HG03060 (cell line): ENCODE data around the gene FBXW4.

Source experiments
- ATAC-seq: cut with Tn5 transposase; IDR thresholded peaks from one replicate; pipeline ENCODE4 v1.9.1; 2021; ENCODE audit warnings: low read depth, moderate number of reproducible peaks; ENCODE audit not compliant: unreplicated experiment

FBXW4 gene, protein sequence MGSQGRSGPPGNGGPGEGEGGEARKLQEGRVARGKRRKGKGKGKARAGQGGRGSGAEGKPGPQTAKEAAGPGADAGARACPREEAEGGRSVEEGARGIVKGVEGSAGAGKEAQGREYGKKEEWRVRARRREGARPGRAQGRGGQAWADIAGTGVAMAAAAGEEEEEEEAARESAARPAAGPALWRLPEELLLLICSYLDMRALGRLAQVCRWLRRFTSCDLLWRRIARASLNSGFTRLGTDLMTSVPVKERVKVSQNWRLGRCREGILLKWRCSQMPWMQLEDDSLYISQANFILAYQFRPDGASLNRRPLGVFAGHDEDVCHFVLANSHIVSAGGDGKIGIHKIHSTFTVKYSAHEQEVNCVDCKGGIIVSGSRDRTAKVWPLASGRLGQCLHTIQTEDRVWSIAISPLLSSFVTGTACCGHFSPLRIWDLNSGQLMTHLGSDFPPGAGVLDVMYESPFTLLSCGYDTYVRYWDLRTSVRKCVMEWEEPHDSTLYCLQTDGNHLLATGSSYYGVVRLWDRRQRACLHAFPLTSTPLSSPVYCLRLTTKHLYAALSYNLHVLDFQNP

GRCh38 chr10:101694674-101695403 lies at the start of gene FBXW4:
FBXW4 (minus strand) TSS chr10:101695170; CDS start chr10:101695105, 65 bp downstream.
- ATAC-seq = no peak

GRCh38 chr10:101744267-101744666 lies 49.3 kb upstream of the FBXW4 start:
- no peak for ATAC-seq

- no peak for ATAC-seq
Measured at GRCh38 chr10:101741938-101742337, 47.0 kb upstream of the FBXW4 start.

GRCh38 chr10:101736666-101737065 lies 41.7 kb upstream of the FBXW4 start:
- no peak for ATAC-seq

DNA sequence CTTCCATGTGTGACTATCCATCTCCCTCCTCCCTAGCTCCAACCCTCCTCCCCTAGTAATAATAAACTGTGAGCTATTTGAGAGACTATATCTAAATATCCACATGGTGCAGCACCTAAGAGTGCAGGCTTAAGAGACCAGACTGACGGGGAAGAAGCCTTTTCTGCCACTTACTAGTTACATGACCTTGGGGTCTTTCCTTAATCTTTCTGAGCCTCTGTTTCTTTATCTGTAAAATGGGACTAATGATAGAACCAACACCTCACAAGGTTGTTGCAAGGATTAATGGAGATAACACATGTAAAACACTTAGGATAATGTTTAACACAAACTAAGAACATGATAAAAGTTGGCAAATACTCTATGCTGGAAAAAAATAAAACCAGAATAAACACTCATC lies 37.1 kb upstream of the FBXW4 start:
- no peak for ATAC-seq

DNA sequence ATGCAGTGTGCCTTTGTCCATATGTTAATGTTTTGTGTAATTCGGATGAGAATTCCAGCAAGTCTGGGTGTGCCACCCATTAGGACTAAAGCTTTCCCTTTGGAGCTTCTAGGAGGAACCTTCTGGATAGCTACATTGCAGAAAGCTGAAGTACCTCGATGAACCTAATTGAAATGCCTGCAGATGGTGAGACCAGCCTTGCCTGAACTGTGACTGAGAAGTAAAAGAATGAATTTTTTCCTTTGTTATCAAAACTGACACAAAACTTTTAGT lies 31.1 kb upstream of the FBXW4 start:
- ATAC-seq = no peak

DNA sequence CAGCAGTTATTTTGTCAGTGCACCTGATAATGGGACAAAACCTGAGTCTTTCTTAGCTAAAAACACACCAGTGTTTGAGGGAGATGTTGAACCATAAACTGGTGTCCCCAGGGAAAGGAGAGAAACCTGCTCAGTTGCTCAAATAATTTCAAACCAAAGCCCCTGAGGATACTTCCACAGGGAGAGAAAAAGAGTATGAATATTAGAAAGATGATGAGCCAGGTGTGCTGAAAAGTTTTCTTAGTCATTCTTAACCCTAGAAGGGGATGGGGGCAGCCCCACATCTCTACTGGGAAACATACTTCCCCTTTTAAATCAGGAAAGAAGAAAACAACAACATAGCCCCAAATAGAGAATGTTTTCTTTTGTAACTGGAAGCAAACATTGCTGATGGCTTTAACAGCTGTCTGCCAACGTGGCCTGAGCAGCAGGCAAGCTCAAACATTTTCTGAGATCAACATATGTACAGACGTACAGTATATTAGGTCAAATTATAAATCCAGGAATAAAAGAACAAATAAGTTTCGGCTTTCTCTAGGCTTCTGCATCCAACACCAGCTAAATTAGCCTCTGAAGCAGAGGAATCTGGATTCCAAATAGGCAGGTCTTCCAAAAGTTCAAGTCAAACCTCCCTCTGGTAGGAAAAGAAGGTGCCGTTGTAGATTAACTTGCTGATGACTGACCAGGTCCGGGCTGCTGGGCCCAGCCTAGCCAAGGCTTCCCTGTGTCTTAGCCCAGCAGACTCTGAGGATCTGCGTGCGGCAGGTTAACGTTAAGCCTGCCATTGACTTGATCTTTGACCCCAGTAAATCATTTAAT lies 30.5 kb upstream of the FBXW4 start:
- ATAC-seq = no peak

- ATAC-seq = no peak
Measured at GRCh38 chr10:101724446-101724845, 29.5 kb upstream of the FBXW4 start.

DNA sequence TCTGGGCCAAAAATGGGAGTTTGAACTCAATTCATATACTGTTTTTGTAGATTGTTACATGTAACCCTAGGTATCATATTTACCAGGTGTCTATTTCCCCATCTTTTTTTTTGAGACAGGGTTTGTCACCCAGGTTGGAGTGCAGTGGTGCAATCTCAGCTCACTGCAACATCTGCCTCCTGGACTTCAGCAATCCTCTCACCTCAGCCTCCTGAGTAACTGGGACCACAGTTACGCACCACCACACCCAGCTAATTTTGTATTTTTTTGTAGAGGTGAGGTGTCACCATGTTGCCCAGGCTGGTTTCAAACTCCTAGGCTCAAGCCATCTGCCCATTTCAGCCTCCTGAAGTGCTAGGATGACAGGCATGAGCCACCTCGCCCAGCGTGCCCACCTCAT lies 28.2 kb upstream of the FBXW4 start:
- ATAC-seq = no peak

GRCh38 chr10:101721806-101722205 lies 26.8 kb upstream of the FBXW4 start:
- no peak for ATAC-seq

- ATAC-seq = no peak
Measured at GRCh38 chr10:101720606-101721230, 25.7 kb upstream of the FBXW4 start.

DNA sequence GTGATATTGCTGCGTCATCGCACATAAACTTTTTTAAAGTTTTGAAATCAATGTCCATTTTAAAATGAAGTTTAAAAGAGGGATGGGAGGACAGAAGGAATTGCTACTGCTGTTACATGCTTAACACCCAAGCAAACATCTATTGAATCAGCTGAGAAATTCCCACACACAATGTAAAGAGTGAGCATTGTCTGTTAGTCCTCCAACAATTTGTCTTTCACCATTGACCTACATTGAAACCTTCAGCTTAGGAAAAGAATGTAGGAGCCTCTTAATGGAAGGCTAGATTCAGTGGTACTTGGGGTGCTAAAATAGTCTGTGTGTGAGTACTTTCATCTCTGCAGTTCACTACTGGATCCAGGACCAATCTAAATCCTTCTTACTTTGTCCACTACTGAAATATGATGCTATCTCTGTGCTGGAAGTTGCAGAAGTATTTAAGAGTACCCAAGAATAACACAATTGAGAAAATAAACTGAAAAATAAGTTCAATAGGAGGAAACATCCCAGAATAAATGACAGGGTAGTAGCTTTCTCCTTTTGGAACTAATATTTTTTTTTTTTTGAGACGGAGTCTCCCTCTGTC lies 23.8 kb upstream of the FBXW4 start:
- no peak for ATAC-seq

DNA sequence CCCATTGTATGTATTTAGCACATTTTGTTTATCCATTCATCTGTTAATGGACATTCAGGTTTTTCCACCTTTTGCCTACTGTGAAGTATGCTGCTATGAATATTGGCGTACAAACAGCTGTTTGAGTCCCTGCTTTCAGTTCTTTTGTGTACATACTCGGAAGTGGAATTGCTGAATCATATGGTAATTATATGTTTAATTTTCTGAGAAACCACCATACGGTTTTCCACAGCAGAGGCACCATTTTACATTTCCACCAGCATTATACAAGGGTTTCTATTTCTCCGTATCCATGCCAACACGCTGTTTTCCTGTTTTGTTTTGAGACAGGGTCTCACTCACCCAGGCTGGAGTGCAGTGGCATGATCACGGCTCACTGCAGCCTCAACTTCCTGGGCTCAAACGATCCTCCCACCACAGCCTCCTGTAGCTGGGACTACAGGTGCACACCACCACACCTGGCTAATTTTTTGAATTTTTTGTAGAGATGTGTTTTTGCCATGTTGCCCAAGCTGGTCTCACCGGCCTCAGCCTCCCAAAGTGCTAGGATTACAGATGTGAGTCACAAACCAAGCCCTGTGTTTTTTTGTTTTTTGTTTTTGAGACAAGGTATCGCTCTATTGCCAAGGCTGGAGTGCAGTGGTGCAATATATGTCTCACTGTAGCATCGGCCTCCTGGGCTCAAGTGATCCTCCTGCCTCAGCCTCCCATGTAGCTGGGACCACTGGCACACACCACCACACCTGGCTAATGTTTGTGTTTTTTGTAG lies 22.1 kb upstream of the FBXW4 start:
- ATAC-seq = no peak

- ATAC-seq = no peak
Measured at GRCh38 chr10:101712997-101713396, 18.0 kb upstream of the FBXW4 start.

DNA sequence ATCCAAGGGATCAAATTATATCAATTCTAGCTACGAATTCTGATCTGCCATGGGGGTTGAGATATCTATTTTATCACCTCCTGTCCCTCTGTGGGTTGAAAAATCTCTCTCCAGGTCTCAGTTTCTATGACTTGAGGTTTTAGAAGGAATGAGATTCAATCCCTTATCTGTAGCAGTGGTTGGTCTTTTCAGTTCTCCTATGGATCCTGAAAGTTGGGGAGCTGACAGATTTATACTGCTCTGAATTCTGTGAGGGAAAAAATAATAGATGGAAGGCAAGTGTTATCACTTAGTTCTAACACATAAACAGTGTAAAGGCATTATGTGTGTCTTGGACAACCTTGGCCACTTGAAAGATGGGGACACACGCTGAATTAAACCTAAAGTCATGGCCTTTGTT lies 15.8 kb upstream of the FBXW4 start:
- no peak for ATAC-seq

DNA sequence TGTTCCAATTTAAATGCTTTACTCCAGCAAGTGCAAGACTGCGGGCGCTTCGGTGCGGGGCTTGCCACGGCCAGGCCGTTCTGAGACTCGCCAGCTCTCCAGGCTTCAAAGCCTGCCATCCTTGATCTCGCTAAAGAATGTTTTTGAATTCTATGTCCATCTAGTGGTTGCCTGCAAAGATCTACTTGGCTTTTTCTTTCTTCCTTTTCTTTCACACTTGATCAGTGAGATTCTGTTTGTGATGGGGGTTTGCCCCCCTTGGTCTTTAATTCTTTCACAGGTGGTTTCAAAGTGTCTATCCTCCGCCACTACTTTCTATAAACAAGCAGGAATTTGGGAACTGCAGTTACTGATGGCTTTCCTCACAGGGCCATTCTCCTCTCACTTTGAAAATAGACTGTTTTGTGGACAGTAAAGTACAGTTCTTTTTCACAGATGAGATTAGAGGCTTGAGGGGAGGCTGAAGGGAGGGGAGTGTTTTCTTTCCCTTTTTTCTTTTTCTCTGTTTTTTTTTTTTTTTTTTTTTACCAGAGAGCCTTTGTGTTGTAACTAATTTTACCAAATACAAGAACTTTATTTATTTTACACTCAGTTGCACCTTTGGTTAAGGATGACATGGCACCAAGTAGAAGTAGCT lies 15.2 kb upstream of the FBXW4 start:
- ATAC-seq = no peak

DNA sequence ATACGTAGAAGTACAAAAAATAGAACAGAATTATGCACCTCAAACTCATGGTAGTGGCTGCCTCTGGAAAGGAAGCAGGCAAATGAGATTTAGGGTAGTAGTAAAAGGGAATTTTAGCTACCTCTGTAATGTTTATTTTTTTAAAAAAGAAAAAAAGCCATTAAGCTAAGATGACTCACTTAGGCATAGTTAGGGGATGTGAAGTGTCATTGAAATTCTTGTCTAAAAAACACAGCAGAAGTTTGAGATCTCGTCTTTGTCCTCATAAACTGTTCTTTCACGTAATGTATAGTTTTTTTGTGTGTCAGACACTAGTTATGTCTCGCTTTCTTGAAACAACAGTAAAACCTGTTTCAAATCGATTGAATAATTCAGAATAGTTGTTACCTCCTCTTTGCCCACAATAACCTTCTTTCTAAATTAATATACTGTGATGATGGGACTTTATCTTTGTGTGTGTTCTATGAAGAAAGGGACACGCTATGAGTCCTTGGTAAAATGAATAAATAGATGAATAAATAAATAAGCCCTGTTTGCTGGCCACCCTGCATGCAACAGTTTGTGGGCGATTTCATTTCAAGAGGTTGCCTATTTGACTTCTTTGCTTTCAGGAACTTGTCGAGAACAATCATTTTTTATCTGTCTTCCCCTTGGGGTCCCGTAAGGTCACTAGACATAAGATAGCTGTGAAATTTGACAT lies 14.5 kb upstream of the FBXW4 start:
- ATAC-seq = no peak

GRCh38 chr10:101708870-101709269 lies 13.9 kb upstream of the FBXW4 start:
- ATAC-seq = no peak
